ENCODE data around the gene RAB13.

Gene RAB13

GRCh38 chr1:153957744-153958110 lies 28.4 kb downstream of the RAB13 start:
- Histone ChIP-seq H3K4me1 (ENCODE audit: insufficient read depth, low read length, poor library complexity, severe bottlenecking) (peaks cover 58% of the 10 kb centered on the region), H4K20me1 (ENCODE audit: insufficient read depth, low read length, poor library complexity, severe bottlenecking) (peaks cover 42% of the 10 kb centered on the region), H3K9me2 (replicated peaks; ENCODE audit: low read depth, low read length) (no peaks in the 10 kb centered on the region), H3F3A (ENCODE audit: low read depth) (no peaks in the 10 kb centered on the region), H3K79me2 (ENCODE audit: insufficient read depth, low read length) (peaks cover 64% of the 10 kb centered on the region), H3K4me2 (ENCODE audit: low read depth, low read length, poor library complexity, severe bottlenecking) (peak overlapping the region; percentile 92), H3K36me3 (ENCODE audit: insufficient read depth, low read length) (peaks cover 4% of the 10 kb centered on the region; the same call in 1 of the 2 replicates), H3K9ac (ENCODE audit: low read depth, low read length, poor library complexity, severe bottlenecking) (peak overlapping the region; percentile 85), H2AFZ (ENCODE audit: low read length) (peak overlapping the region; percentile 76; the same call in 1 of the 2 replicates), H3K27me3 (ENCODE audit: insufficient read depth, low read length, poor library complexity, severe bottlenecking) (no peaks in the 10 kb centered on the region), H3K4me3 (ENCODE audit: low read length, poor library complexity, severe bottlenecking) (peak overlapping the region; percentile 91), H3K9me3 (ENCODE audit: insufficient read depth, low read depth, low read length) (no peaks in the 10 kb centered on the region)
- TF ChIP-seq CTCF (conservative IDR thresholded peaks at IDR 0.05; ENCODE audit: low read length) (no peak), EZH2phosphoT487 (IDR thresholded peaks at IDR 0.05; ENCODE audit: borderline replicate concordance) (no peak)

- TF ChIP-seq EZH2phosphoT487 (IDR thresholded peaks at IDR 0.05; ENCODE audit: borderline replicate concordance), result no peak
- TF ChIP-seq CTCF (conservative IDR thresholded peaks at IDR 0.05; ENCODE audit: low read length), result no peak
- peak overlapping the region; percentile 92 for H3K4me2 ChIP-seq (ENCODE audit: low read depth, low read length, poor library complexity, severe bottlenecking)
- H3K4me3 ChIP-seq (ENCODE audit: low read length, poor library complexity, severe bottlenecking), result peak overlapping the region; percentile 91
- peaks cover 10% of the 10 kb centered on the region; the same call in 1 of the 2 replicates for H3K36me3 ChIP-seq (ENCODE audit: insufficient read depth, low read length)
- H2AFZ ChIP-seq (ENCODE audit: low read length), result peak overlapping the region; percentile 76; the same call in 1 of the 2 replicates
- H3K27me3 ChIP-seq (ENCODE audit: insufficient read depth, low read length, poor library complexity, severe bottlenecking), result no peaks in the 10 kb centered on the region
- peaks cover 64% of the 10 kb centered on the region for H3K79me2 ChIP-seq (ENCODE audit: insufficient read depth, low read length)
- peak overlapping the region; percentile 85 for H3K9ac ChIP-seq (ENCODE audit: low read depth, low read length, poor library complexity, severe bottlenecking)
- H3F3A ChIP-seq (ENCODE audit: low read depth), result no peaks in the 10 kb centered on the region
- peaks cover 52% of the 10 kb centered on the region for H3K4me1 ChIP-seq (ENCODE audit: insufficient read depth, low read length, poor library complexity, severe bottlenecking)
- no peaks in the 10 kb centered on the region for H3K9me3 ChIP-seq (ENCODE audit: insufficient read depth, low read depth, low read length)
- H4K20me1 ChIP-seq (ENCODE audit: insufficient read depth, low read length, poor library complexity, severe bottlenecking), result peaks cover 37% of the 10 kb centered on the region
- H3K9me2 ChIP-seq (replicated peaks; ENCODE audit: low read depth, low read length), result no peaks in the 10 kb centered on the region
Observed at GRCh38 chr1:153956997-153957715, 29.0 kb downstream of the RAB13 start.

GRCh38 chr1:153954826-153955225 lies 31.3 kb downstream of the RAB13 start:
- Histone ChIP-seq H3F3A (ENCODE audit: low read depth) (no peaks in the 10 kb centered on the region), H2AFZ (ENCODE audit: low read length) (no peak overlapping the region), H3K36me3 (ENCODE audit: insufficient read depth, low read length) (peaks cover 32% of the 10 kb centered on the region; the same call in 1 of the 2 replicates), H3K9ac (ENCODE audit: low read depth, low read length, poor library complexity, severe bottlenecking) (no peak overlapping the region), H3K9me3 (ENCODE audit: insufficient read depth, low read depth, low read length) (no peaks in the 10 kb centered on the region), H3K27me3 (ENCODE audit: insufficient read depth, low read length, poor library complexity, severe bottlenecking) (no peaks in the 10 kb centered on the region), H3K4me1 (ENCODE audit: insufficient read depth, low read length, poor library complexity, severe bottlenecking) (peaks cover 42% of the 10 kb centered on the region), H4K20me1 (ENCODE audit: insufficient read depth, low read length, poor library complexity, severe bottlenecking) (peaks cover 40% of the 10 kb centered on the region), H3K79me2 (ENCODE audit: insufficient read depth, low read length) (peaks cover 59% of the 10 kb centered on the region), H3K9me2 (replicated peaks; ENCODE audit: low read depth, low read length) (no peaks in the 10 kb centered on the region), H3K4me2 (ENCODE audit: low read depth, low read length, poor library complexity, severe bottlenecking) (peak overlapping the region; percentile 46), H3K4me3 (ENCODE audit: low read length, poor library complexity, severe bottlenecking) (peak overlapping the region; percentile 5)
- TF ChIP-seq EZH2phosphoT487 (IDR thresholded peaks at IDR 0.05; ENCODE audit: borderline replicate concordance) (no peak), CTCF (conservative IDR thresholded peaks at IDR 0.05; ENCODE audit: low read length) (no peak)
